Measurements from ENCODE around the gene MLH3.
"Not testable (repeated sequence)": the region's sequence is repeated elsewhere in the genome, so short reads cannot be mapped to it uniquely, and the experiment has no call there.

MLH3 gene

DNA sequence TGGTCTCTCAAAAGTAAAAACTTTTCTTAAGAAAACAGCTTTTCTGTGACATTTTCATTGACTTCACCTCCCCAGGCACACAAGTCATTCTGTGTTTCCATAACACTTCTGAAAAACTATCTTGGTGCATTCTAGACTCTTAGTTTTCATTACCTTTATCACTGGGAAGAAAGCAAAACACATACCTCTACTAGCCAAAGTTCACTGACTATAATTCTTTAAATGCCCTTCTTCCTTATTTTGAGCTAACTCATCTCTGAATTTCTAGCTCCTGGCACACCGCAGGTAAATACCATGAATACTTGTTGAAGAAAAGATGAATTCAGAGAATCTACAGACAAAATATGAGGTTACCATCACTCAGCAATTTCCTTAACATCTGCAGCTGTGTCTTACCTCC lies 21.1 kb downstream of the MLH3 start:
- no peak for DNase-seq (ENCODE audit: low read depth in 3 of 3)

- DNase-seq (ENCODE audit: low read depth in 3 of 3): no peak
Observed at GRCh38 chr14:75025876-75026275, 25.4 kb downstream of the MLH3 start.

- no peak for DNase-seq (ENCODE audit: low read depth in 3 of 3)
Observed at GRCh38 chr14:75025082-75025481, 26.2 kb downstream of the MLH3 start.

- no peak for DNase-seq (ENCODE audit: low read depth in 3 of 3)
Observed at GRCh38 chr14:75023108-75023507, 28.2 kb downstream of the MLH3 start.

DNA sequence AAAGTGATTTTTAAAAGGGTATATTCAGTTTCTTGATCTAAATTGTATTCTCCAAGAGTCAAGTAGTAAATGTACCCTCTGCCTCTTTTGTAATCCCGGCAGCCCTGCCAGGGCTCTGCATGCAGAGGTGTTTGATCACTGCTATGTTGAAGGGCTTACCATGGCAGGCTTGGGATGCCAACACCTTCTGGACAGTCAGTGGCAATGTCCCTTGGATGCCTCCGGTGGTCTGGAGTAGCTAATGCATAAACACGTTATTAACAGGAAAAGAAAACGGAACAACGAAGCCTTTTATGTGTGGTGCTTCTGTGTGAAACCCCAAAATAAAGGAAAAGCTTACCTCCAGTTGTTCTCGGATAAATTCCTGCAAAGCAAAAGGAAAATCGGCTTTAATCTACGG lies 28.6 kb downstream of the MLH3 start:
- no peak for DNase-seq (ENCODE audit: low read depth in 3 of 3)

DNA sequence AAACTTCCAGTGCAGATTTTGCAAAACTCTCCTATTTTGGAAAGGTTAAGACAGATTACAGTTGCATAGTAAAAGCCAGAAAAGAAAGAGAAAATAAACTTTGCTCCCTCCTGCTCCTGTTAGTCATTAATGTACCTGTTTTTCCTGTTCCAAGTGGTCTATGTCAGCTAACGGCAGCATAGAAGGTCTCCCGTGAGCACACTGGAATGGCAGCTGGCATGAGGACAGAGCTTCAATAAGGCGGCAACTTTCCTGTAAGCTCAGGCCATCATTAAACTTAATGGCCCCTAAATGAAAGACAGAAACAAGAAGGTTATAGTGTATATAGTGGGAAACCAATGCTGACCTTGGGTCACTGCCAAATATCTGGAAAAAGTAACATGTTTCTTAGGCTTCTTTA lies 32.6 kb downstream of the MLH3 start:
- DNase-seq (ENCODE audit: low read depth in 3 of 3): no peak

DNA sequence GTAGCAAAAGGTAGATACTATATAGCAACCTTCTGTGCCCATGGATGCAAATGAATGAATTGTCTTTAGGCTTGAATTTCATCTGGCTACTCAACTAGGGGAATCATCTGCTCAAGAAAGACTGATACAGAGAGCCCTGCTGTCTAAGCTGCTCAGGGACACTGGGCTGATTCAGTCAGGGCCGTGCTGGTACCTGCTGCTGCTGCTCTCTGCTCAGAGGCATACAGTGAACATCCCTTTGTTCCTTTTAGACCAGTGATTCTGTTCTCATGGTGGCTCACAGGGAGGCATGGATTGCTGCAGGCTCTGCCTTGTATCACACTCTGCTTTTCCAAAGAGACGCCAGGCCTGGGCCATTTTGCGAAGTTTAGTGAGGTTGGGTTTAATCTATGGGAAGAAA lies 34.5 kb downstream of the MLH3 start:
- no peak for DNase-seq (ENCODE audit: low read depth in 3 of 3)

- no peak for DNase-seq (ENCODE audit: low read depth in 3 of 3)
Observed at GRCh38 chr14:75015496-75015895, 35.8 kb downstream of the MLH3 start.

DNA sequence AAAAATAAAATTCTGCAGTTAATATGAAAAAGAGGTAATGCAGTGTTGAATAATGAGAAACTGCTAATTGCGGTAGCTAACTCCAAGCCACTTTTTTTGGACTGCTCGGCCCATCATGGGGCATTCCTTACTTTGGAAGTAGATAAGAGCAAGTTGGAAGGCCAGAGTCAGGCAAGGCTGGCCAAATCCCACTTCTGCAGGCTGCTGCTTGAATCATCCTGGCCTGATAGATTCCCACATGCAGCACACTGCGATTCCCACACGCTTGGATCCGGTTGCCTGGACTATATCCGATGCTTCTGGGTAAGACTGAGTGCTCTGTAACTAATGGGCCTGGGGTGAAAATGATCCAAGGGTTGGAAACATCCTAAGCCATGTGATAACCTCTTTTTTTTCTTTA lies 38.0 kb downstream of the MLH3 start:
- no peak for DNase-seq (ENCODE audit: low read depth in 3 of 3)

DNA sequence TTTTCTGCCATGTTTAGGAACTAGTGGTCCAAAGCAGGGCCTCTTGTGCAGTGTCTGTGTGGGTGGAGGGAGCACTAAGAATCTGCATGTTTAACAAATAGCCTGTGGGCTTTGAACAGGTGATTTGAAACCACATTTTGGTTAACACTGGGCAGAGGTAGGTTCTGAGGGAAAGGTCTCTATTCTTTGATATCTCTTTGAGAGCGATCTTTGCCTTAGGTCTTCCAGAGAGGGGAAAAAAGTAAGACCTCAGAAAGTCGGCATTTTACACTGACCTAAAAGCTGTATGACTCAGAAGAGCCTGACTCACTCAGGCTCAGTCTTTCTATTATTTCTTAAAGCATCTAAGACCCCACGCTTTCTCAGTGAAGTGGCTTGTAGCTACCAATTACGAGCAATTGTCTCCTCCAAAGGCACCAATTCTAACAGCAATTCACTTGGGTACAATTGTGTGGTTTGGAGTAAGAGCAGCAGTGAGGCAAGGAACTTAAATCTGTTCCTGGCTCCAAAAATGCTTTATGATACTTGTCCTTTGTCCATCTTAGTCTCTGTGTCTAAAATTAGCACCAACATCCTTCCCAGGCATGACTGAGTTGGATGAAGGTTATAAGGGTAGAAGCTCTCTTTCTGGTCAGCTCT lies 39.8 kb downstream of the MLH3 start:
- DNase-seq (ENCODE audit: low read depth in 3 of 3): no peak

- DNase-seq (ENCODE audit: low read depth in 3 of 3): no peak
Observed at GRCh38 chr14:75010472-75011093, 40.7 kb downstream of the MLH3 start.

DNA sequence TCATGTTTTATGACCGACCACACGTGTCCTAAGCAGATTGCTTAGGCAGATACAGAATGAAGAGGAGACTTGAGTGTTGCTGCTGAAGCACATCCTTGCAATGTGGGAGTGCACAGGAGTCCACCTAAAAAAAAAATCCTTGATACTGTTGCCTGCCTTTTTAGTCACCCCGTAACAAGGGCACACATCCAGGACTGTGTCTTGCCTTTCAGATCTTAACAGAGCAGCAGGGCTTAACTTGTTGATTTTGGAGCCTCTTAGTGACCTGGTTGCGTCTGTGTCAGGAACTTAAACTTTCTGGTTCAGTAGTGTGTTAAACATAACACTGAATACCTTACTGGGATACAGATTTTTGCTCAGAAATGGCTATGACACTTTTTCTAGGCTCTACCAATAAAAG lies 42.1 kb downstream of the MLH3 start:
- no peak for DNase-seq (ENCODE audit: low read depth in 3 of 3)

GRCh38 chr14:75005357-75005756 lies 45.9 kb downstream of the MLH3 start:
- DNase-seq (ENCODE audit: low read depth in 3 of 3): no peak

- no peak for DNase-seq (ENCODE audit: low read depth in 3 of 3)
Observed at GRCh38 chr14:75003250-75004027, 47.8 kb downstream of the MLH3 start.

DNA sequence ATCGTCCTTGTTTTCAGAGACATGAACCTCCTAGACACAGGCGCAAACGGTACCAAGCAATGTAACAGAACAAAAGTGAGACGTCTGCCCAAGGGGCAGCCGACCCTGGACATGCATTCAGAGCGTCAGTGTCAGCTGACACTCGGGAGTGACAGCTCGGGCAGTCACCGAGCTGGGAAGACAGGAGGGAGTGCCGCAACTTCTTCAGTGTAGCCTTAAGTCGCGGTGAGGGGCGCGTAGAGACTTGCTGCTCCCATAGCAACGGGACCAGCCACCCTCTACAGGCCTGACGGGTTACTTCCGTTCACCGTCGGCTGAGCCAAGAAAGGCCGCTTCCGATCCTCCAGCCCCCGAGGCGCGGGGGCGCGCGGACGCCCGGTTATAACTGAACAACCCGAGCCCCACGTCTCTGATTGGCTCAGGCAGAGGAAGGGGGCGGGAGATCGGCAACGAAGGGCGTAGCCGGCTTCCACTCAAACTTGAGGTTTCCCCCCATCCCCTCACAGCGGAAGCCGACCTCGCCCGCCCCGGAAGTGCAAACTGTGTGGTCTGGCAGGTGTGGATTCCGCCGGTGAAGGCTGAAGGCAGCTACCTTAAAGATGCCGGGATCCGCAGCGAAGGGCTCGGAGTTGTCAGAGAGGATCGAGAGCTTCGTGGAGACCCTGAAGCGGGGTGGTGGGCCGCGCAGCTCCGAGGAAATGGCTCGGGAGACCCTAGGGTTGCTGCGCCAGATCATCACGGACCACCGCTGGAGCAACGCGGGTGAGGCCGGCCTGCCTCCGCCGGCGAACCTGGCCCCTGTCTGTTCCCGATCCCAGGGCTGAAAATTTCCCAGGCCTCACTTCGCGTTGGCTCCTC lies 48.6 kb downstream of the MLH3 start, which contains the start of gene EIF2B2:
TSS of gene EIF2B2 (plus strand) at position 530 of the 858 bp plus-strand sequence. CDS start at position 600, 70 bp downstream.
- DNase-seq (ENCODE audit: low read depth in 3 of 3): peak; percentile 96 to 99 (median 98)

GRCh38 chr14:75001899-75002298 lies 49.4 kb downstream of the MLH3 start:
- DNase-seq (ENCODE audit: low read depth in 3 of 3): no peak

- no peak for DNase-seq (ENCODE audit: low read depth in 3 of 3)
Observed at GRCh38 chr14:75001261-75001660, 50.0 kb downstream of the MLH3 start.

DNA sequence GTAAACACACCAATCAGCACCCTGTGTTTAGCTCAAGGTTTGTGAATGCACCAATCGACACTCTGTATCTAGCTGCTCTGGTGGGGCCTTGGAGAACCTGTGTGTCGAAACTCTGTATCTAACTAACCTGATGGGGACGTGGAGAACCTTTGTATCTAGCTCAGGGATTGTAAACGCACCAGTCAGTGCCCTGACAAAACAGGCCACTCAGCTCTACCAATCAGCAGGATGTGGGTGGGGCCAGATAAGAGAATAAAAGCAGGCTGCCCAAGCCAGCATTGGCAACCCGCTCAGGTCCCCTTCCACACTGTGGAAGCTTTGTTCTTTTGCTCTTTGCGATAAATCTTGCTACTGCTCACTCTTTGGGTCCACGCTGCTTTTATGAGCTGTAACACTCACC lies 55.5 kb downstream of the MLH3 start:
- DNase-seq (ENCODE audit: low read depth in 3 of 3): not testable (repeated sequence)

DNA sequence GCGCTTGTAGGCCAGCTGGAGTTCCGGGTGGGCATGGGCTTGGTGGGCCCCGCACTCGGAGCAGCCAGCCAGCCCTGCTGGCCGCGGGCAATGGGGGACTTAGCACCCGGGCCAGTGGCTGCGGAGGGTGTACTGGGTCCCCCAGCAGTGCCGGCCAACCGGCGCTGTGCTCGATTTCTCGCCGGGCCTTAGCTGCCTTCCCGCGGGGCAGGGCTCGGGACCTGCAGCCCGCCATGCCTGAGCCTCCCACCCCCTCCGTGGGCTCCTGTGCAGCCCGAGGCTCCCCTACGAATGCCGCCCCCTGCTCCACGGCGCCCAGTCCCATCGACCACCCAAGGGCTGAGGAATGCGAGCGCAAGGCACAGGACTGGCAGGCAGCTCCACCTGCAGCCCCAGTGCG lies 57.1 kb downstream of the MLH3 start:
- DNase-seq (ENCODE audit: low read depth in 3 of 3): not testable (repeated sequence)

GRCh38 chr14:74988993-74989392 lies 62.3 kb downstream of the MLH3 start:
- DNase-seq (ENCODE audit: low read depth in 3 of 3): no peak

DNA sequence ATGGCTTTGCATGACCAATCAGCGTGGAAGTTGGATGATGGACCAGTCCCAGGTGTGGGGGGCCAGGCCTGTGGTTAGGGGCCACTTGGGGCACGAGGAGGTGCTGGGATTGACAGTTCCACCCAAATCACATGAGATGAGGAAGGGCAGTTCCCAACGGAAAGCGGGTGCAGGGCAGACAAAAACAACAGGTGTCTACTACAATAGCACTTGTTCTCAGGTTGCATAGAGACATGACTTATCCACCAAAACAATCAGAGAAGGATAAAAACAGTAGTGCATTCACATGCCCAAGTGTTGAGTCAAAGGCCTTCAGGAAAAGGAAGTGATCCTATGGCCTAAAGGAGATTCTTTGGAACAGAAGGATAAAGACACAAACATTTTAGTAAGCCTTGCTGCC lies 63.1 kb downstream of the MLH3 start:
- DNase-seq (ENCODE audit: low read depth in 3 of 3): no peak

DNA sequence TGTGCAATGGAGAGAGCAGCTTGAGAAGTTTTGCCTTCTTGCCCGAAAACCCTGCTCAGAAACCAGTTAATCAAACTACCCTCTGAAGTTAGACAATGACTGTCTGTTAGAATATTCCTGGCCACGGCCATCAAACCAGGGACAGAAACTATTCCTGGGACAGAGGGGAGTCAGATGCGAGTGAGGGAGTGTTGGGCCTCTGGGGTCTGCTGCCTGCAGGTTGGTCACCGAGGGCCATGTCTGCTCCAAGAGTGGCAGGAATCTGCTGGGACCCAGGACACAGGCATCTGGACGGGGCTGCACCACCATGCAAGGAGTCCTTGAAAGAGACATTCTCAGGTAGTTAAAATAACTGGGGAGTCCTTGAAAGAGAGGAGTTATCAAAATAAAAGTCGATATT lies 65.5 kb downstream of the MLH3 start:
- no peak for DNase-seq (ENCODE audit: low read depth in 3 of 3)

All from stimulated activated CD4-positive, alpha-beta T cell treated with anti-CD3 and anti-CD28 coated beads, TNF-alpha, amount 100 ng/mL, for 48 hours (primary cell).